Lower leg skin (tissue), 4 donors: Measurements from ENCODE around the gene LGALS8. TPM values are rescaled to one million over a fixed set of nuclear protein-coding genes. Genes with fewer than 3 reads are reported as not detected.
A peak's percentile ranks its signal among the peaks of the same experiment; 100 is the strongest.

Experiments used
- DNase-seq, 2 donors: peaks; one replicate each; pipeline ENCODE4 v3.0.0-alpha.2; 2019; ENCODE audit warnings: low spot score in 2 of 2
- H3K4me3 ChIP-seq: fragments of 200-600 bp; sonication (generic); 2 replicates; pipeline ENCODE4 v1.5.1; 2017; ENCODE audit warnings: mild to moderate bottlenecking, low read depth; ENCODE audit not compliant: poor library complexity, severe bottlenecking
- CTCF ChIP-seq, 3 donors: fragments of 450-650 bp; IDR thresholded peaks; one replicate each; pipeline ENCODE4 v1.5.1; 2016; ENCODE audit warnings: antibody characterized with exemption in 3 of 3, mild to moderate bottlenecking in 3 of 3, moderate library complexity in 2 of 3
- POLR2A ChIP-seq, 2 donors: fragments of 450-650 bp; IDR thresholded peaks; one replicate each; pipeline ENCODE4 v1.6.1; 2016 to 2017; ENCODE audit warnings: antibody characterized with exemption in 2 of 2, mild to moderate bottlenecking in 1 of 2, moderate library complexity in 1 of 2
- WGBS, 2 donors: methylation state at CpG; one replicate each; pipeline ENCODE4 v1.1.5; 2018; 5-methylcytosine and 5-hydroxymethylcytosine counted together
- intact Hi-C: fragments of 100-400 bp; cut with DNase I; formaldehyde crosslinking; loops from one replicate; pipeline ENCODE4 v1.15.0; 2023; ENCODE audit warnings: low total_unique reads
- total RNA-seq, 4 donors: library from RNA; depleted of rRNA; stranded (reverse); fragments of >200 nt; gene quantifications; one replicate each; pipeline ENCODE4 v1.1.0, GENCODE V29; 2016

Gene LGALS8
- total RNA-seq, 4 donors from 2014 or later = 80.2 to 138 (median 89.4) TPM

- whole genome bisulfite sequencing, 2 donors = 32 to 63% methylated on average over 4 of the region's 4 CpGs
- no peak for DNase-seq
- no peak overlapping the region for H3K4me3 ChIP-seq
- intact Hi-C loops = no loop called here
- no peak for TF ChIP-seq POLR2A (IDR thresholded peaks at IDR 0.05)
- no peak for TF ChIP-seq CTCF (IDR thresholded peaks at IDR 0.05)
These were observed 8.3 kb upstream of the LGALS8 start for GRCh38 chr1:236515443-236515958.

GRCh38 chr1:236516929-236517704, 6.7 kb upstream of the LGALS8 start:
- DNase-seq = no peak
- no peak overlapping the region for H3K4me3 ChIP-seq
- TF ChIP-seq CTCF (IDR thresholded peaks at IDR 0.05) (no peak), POLR2A (IDR thresholded peaks at IDR 0.05) (no peak)
- intact Hi-C loops = no loop called here
- WGBS, 2 donors = 27 to 30% methylated on average over 8 of the region's 8 CpGs

- intact Hi-C loops = no loop called here
These were observed 5.5 kb upstream of the LGALS8 start for GRCh38 chr1:236518322-236518721.

GRCh38 chr1:236520445-236521005, 3.3 kb upstream of the LGALS8 start:
- TF ChIP-seq POLR2A (IDR thresholded peaks at IDR 0.05) (no peak), CTCF (IDR thresholded peaks at IDR 0.05) (no peak)
- WGBS, 2 donors = 69 to 72% methylated on average over 4 of the region's 4 CpGs
- no peak overlapping the region for H3K4me3 ChIP-seq
- peak in 1 of 2 donors; percentile 9 for DNase-seq
- intact Hi-C loops = no loop called here

More at GRCh38 chr1:236518322-236518721, 5.5 kb upstream of the LGALS8 start:
- 71 to 78% methylated on average over 5 of the region's 5 CpGs for WGBS, 2 donors
- TF ChIP-seq POLR2A (IDR thresholded peaks at IDR 0.05) (no peak), CTCF (IDR thresholded peaks at IDR 0.05) (no peak)
- DNase-seq = no peak
- no peak overlapping the region for H3K4me3 ChIP-seq

- 18 to 23% methylated on average over 26 of the region's 26 CpGs for WGBS, 2 donors
- DNase-seq = peak; percentile 28 to 88
- peak overlapping the region; percentile 80 for H3K4me3 ChIP-seq
- intact Hi-C loops = no loop called here
- TF ChIP-seq POLR2A (IDR thresholded peaks at IDR 0.05) = no peak
- no peak for TF ChIP-seq CTCF (IDR thresholded peaks at IDR 0.05)
These were observed 662 bp upstream of the LGALS8 start for GRCh38 chr1:236522937-236523703.
